WTC11 (cell line): ENCODE data around the gene MESD. TPM values are rescaled to one million over a fixed set of nuclear protein-coding genes. Genes with fewer than 3 reads are reported as not detected.

ENCODE experiments used
- ATAC-seq: fragments of 200-7000 bp; cut with Tn5 transposase; 2 replicates; pipeline ENCODE4 v1.10.0; 2021; ENCODE audit warnings: mild to moderate bottlenecking, moderate library complexity
- CTCF ChIA-PET: fragments of 300-600 bp; sonication (Branson Sonifier 250); formaldehyde crosslinking; loops from one replicate; lab custom pipeline; 2021; ENCODE audit warnings: antibody characterized with exemption; lab: Charles Lee
- POLR2A ChIA-PET: fragments of 350-600 bp; sonication (Branson Sonifier 250); formaldehyde crosslinking; loops from one replicate; lab custom pipeline; 2021; ENCODE audit warnings: antibody characterized with exemption; lab: Charles Lee
- DNase-seq: peaks from one replicate; pipeline ENCODE4 v3.0.0; 2021; ENCODE audit warnings: low spot score
- H3K27ac Mint-ChIP-seq: 2 replicates; pipeline ENCODE4 v1.8.0; 2021; ENCODE audit warnings: mixed read lengths
- H3K27me3 Mint-ChIP-seq: 2 replicates; pipeline ENCODE4 v1.8.0; 2021; ENCODE audit warnings: low read depth, mild to moderate bottlenecking, moderate library complexity, mixed read lengths
- H3K36me3 Mint-ChIP-seq: 2 replicates; pipeline ENCODE4 v1.8.0; 2021; ENCODE audit warnings: mixed read lengths
- H3K4me1 Mint-ChIP-seq: 2 replicates; pipeline ENCODE4 v1.8.0; 2022; ENCODE audit warnings: mixed read lengths
- H3K4me3 Mint-ChIP-seq: 2 replicates; pipeline ENCODE4 v1.8.0; 2021; ENCODE audit warnings: mild to moderate bottlenecking, moderate library complexity, mixed read lengths
- H3K9me3 Mint-ChIP-seq: 2 replicates; pipeline ENCODE4 v1.8.0; 2021; ENCODE audit warnings: mixed read lengths
- E2F1 ChIP-seq: sonication (generic); formaldehyde crosslinking; IDR thresholded peaks from 2 replicates; pipeline ENCODE4 v1.8.0; 2022; ENCODE audit warnings: mild to moderate bottlenecking, missing genetic modification reagents
- ELF4 ChIP-seq: sonication (generic); formaldehyde crosslinking; IDR thresholded peaks from 2 replicates; pipeline ENCODE4 v1.8.1; 2022; ENCODE audit warnings: low read depth, mild to moderate bottlenecking, moderate library complexity, missing genetic modification reagents
- FOXJ3 ChIP-seq: sonication (generic); formaldehyde crosslinking; IDR thresholded peaks from 2 replicates; pipeline ENCODE4 v1.9.0; 2021; ENCODE audit warnings: missing genetic modification reagents, mild to moderate bottlenecking, borderline replicate concordance
- JAZF1 ChIP-seq: fragments of 250-450 bp; sonication (Bioruptor Pico); IDR thresholded peaks from 2 replicates; pipeline ENCODE4 v1.9.0; 2021; ENCODE audit warnings: moderate library complexity, mild to moderate bottlenecking, inconsistent platforms
- JUN ChIP-seq: sonication (generic); formaldehyde crosslinking; IDR thresholded peaks from 2 replicates; pipeline ENCODE4 v1.8.0; 2023; ENCODE audit warnings: mild to moderate bottlenecking, missing genetic modification reagents
- MAX ChIP-seq: sonication (generic); formaldehyde crosslinking; IDR thresholded peaks from 2 replicates; pipeline ENCODE4 v1.8.0; 2022; ENCODE audit warnings: mild to moderate bottlenecking, missing genetic modification reagents
- MYBL2 ChIP-seq: sonication (generic); formaldehyde crosslinking; IDR thresholded peaks from 2 replicates; pipeline ENCODE4 v1.8.1; 2023; ENCODE audit warnings: mild to moderate bottlenecking, moderate library complexity, missing genetic modification reagents
- NFATC4 ChIP-seq: fragments of 250-450 bp; sonication (Bioruptor Pico); IDR thresholded peaks from 2 replicates; pipeline ENCODE4 v1.9.0; 2021; ENCODE audit warnings: mild to moderate bottlenecking
- SMAD4 ChIP-seq: sonication (generic); formaldehyde crosslinking; IDR thresholded peaks from 2 replicates; pipeline ENCODE4 v1.8.0; 2022; ENCODE audit warnings: mild to moderate bottlenecking, missing genetic modification reagents
- TCF7 ChIP-seq: sonication (generic); formaldehyde crosslinking; IDR thresholded peaks from 2 replicates; pipeline ENCODE4 v1.8.0; 2022; ENCODE audit warnings: mild to moderate bottlenecking, low read depth, missing genetic modification reagents, moderate library complexity
- TEAD1 ChIP-seq: sonication (generic); formaldehyde crosslinking; IDR thresholded peaks from 2 replicates; pipeline ENCODE4 v1.8.0; 2022; ENCODE audit warnings: mild to moderate bottlenecking, missing genetic modification reagents
- ZNF232 ChIP-seq: sonication (generic); formaldehyde crosslinking; IDR thresholded peaks from 2 replicates; pipeline ENCODE4 v1.8.0; 2022; ENCODE audit warnings: mild to moderate bottlenecking, missing genetic modification reagents
- ZSCAN18 ChIP-seq: fragments of 250-450 bp; sonication (Bioruptor Pico); IDR thresholded peaks from 2 replicates; pipeline ENCODE4 v2.1.2; 2022; ENCODE audit warnings: mild to moderate bottlenecking, moderate library complexity
- total RNA-seq: library from RNA; stranded (reverse); gene quantifications from 3 replicates; pipeline ENCODE4 v1.2.3, GENCODE V29; 2021
- TF ChIP-seq, protein P1 (sequence below): fragments of 250-450 bp; sonication (Bioruptor Pico); IDR thresholded peaks from 2 replicates; pipeline ENCODE4 v1.8.0; 2021; ENCODE audit warnings: mild to moderate bottlenecking
- TF ChIP-seq, protein P2 (sequence below): sonication (generic); formaldehyde crosslinking; IDR thresholded peaks from 2 replicates; pipeline ENCODE4 v1.8.1; 2023; ENCODE audit warnings: mild to moderate bottlenecking, missing genetic modification reagents, moderate library complexity
- TF ChIP-seq, protein P3 (sequence below): sonication (generic); formaldehyde crosslinking; IDR thresholded peaks from 2 replicates; pipeline ENCODE4 v1.8.0; 2022; ENCODE audit warnings: mild to moderate bottlenecking, missing genetic modification reagents
- TF ChIP-seq, protein P4 (sequence below): fragments of 200-600 bp; IDR thresholded peaks from 2 replicates; pipeline ENCODE4 v1.8.0; 2022; ENCODE audit warnings: antibody characterized with exemption
- TF ChIP-seq, protein P5 (sequence below): fragments of 250-450 bp; sonication (Bioruptor Pico); IDR thresholded peaks from 2 replicates; pipeline ENCODE4 v1.9.0; 2021; ENCODE audit warnings: mild to moderate bottlenecking, borderline replicate concordance

MESD gene
- total RNA-seq, 1 experiment from 2014 or later: 28.3 TPM

DNA sequence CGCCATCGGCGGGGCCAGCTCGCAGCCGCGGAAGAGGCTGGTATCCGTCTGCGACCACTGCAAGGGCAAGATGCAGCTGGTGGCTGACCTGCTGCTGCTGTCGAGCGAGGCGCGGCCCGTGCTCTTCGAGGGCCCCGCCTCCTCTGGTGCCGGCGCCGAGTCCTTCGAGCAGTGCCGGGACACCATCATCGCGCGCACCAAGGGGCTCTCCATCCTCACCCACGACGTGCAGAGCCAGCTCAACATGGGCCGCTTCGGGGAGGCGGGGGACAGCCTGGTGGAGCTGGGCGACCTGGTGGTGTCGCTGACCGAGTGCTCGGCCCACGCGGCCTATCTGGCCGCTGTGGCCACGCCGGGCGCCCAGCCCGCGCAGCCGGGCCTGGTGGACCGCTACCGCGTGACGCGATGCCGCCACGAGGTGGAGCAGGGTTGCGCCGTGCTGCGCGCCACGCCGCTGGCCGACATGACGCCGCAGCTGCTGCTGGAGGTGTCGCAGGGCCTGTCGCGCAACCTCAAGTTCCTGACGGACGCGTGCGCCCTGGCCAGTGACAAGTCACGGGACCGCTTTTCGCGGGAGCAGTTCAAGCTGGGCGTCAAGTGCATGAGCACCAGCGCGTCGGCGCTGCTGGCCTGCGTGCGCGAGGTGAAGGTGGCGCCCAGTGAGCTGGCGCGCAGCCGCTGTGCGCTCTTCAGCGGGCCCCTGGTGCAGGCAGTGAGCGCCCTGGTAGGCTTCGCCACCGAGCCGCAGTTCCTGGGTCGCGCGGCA is 12.9 kb upstream of the MESD start (continued):
- TF ChIP-seq MAX (CRISPR knock-in tag) (peak; percentile 93), ELF4 (CRISPR knock-in tag) (no peak), E2F1 (CRISPR knock-in tag) (no peak), FOXJ3 (CRISPR knock-in tag) (no peak), NFATC4 (CRISPR knock-in tag) (no peak), TEAD1 (CRISPR knock-in tag) (peak; percentile 20; the same call in 1 of the 2 replicates), JUN (CRISPR knock-in tag) (0 out of 2 replicates have a peak, but pooled peaks have one; percentile 58), TCF7 (0 out of 2 replicates have a peak, but pooled peaks have one; percentile 65), ZSCAN18 (CRISPR knock-in tag) (no peak), ZNF232 (CRISPR knock-in tag) (no peak), JAZF1 (no peak)
- TF ChIP-seq, protein P1, sequence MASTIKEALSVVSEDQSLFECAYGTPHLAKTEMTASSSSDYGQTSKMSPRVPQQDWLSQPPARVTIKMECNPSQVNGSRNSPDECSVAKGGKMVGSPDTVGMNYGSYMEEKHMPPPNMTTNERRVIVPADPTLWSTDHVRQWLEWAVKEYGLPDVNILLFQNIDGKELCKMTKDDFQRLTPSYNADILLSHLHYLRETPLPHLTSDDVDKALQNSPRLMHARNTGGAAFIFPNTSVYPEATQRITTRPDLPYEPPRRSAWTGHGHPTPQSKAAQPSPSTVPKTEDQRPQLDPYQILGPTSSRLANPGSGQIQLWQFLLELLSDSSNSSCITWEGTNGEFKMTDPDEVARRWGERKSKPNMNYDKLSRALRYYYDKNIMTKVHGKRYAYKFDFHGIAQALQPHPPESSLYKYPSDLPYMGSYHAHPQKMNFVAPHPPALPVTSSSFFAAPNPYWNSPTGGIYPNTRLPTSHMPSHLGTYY: no peak
- TF ChIP-seq, protein P2, sequence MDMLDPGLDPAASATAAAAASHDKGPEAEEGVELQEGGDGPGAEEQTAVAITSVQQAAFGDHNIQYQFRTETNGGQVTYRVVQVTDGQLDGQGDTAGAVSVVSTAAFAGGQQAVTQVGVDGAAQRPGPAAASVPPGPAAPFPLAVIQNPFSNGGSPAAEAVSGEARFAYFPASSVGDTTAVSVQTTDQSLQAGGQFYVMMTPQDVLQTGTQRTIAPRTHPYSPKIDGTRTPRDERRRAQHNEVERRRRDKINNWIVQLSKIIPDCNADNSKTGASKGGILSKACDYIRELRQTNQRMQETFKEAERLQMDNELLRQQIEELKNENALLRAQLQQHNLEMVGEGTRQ (CRISPR knock-in tag): peak; percentile 46; the same call in 1 of the 2 replicates
- TF ChIP-seq, protein P3, sequence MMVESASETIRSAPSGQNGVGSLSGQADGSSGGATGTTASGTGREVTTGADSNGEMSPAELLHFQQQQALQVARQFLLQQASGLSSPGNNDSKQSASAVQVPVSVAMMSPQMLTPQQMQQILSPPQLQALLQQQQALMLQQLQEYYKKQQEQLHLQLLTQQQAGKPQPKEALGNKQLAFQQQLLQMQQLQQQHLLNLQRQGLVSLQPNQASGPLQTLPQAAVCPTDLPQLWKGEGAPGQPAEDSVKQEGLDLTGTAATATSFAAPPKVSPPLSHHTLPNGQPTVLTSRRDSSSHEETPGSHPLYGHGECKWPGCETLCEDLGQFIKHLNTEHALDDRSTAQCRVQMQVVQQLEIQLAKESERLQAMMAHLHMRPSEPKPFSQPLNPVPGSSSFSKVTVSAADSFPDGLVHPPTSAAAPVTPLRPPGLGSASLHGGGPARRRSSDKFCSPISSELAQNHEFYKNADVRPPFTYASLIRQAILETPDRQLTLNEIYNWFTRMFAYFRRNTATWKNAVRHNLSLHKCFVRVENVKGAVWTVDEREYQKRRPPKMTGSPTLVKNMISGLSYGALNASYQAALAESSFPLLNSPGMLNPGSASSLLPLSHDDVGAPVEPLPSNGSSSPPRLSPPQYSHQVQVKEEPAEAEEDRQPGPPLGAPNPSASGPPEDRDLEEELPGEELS (CRISPR knock-in tag): peak; percentile 13; the same call in 1 of the 2 replicates
- TF ChIP-seq, protein P4, sequence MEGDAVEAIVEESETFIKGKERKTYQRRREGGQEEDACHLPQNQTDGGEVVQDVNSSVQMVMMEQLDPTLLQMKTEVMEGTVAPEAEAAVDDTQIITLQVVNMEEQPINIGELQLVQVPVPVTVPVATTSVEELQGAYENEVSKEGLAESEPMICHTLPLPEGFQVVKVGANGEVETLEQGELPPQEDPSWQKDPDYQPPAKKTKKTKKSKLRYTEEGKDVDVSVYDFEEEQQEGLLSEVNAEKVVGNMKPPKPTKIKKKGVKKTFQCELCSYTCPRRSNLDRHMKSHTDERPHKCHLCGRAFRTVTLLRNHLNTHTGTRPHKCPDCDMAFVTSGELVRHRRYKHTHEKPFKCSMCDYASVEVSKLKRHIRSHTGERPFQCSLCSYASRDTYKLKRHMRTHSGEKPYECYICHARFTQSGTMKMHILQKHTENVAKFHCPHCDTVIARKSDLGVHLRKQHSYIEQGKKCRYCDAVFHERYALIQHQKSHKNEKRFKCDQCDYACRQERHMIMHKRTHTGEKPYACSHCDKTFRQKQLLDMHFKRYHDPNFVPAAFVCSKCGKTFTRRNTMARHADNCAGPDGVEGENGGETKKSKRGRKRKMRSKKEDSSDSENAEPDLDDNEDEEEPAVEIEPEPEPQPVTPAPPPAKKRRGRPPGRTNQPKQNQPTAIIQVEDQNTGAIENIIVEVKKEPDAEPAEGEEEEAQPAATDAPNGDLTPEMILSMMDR: no peak

DNA sequence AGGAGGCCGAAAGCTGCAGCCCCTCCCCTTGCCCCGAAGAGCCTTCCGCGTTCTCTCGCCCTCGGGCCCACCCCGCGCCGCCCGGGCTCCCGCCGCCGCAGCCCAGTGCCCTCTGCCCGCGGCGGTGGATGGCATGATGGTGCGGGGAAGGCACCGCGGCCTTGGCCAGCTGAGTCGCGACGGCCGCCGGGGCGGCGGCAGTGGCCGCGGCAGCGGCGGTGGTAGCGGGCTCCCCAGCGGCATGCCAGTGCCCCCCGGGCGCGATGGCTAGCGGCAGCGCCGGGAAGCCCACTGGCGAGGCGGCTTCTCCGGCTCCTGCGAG is 12.4 kb upstream of the MESD start:
- POLR2A ChIA-PET: interaction anchor here (1.4 kb wide), 1 partner anchor 14 kb away, joined by 4 read pairs; no protein-coding TSS in a partner anchor
- no peak for DNase-seq
- peaks cover 4% of the 10 kb centered on the region; the same call in 1 of the 2 replicates for H3K36me3 Mint-ChIP-seq
- CTCF ChIA-PET: interaction anchor here (0.9 to 3.1 kb wide), 7 partner anchors 23 to 264 kb away, joined by 3 to 37 read pairs (median 3); partner anchors contain the start of gene CEMIP
- no peaks in the 10 kb centered on the region for H3K9me3 Mint-ChIP-seq
- H3K4me1 Mint-ChIP-seq: peaks cover 13% of the 10 kb centered on the region
- peak overlapping the region; percentile 56 for H3K4me3 Mint-ChIP-seq
- no peak overlapping the region for H3K27ac Mint-ChIP-seq
- H3K27me3 Mint-ChIP-seq: peaks cover 10% of the 10 kb centered on the region
- peak; percentile 13 for ATAC-seq
- TF ChIP-seq MYBL2 (CRISPR knock-in tag) (no peak), SMAD4 (no peak), E2F1 (CRISPR knock-in tag) (no peak)
- TF ChIP-seq, protein P2 (CRISPR knock-in tag): no peak
- TF ChIP-seq, protein P5, sequence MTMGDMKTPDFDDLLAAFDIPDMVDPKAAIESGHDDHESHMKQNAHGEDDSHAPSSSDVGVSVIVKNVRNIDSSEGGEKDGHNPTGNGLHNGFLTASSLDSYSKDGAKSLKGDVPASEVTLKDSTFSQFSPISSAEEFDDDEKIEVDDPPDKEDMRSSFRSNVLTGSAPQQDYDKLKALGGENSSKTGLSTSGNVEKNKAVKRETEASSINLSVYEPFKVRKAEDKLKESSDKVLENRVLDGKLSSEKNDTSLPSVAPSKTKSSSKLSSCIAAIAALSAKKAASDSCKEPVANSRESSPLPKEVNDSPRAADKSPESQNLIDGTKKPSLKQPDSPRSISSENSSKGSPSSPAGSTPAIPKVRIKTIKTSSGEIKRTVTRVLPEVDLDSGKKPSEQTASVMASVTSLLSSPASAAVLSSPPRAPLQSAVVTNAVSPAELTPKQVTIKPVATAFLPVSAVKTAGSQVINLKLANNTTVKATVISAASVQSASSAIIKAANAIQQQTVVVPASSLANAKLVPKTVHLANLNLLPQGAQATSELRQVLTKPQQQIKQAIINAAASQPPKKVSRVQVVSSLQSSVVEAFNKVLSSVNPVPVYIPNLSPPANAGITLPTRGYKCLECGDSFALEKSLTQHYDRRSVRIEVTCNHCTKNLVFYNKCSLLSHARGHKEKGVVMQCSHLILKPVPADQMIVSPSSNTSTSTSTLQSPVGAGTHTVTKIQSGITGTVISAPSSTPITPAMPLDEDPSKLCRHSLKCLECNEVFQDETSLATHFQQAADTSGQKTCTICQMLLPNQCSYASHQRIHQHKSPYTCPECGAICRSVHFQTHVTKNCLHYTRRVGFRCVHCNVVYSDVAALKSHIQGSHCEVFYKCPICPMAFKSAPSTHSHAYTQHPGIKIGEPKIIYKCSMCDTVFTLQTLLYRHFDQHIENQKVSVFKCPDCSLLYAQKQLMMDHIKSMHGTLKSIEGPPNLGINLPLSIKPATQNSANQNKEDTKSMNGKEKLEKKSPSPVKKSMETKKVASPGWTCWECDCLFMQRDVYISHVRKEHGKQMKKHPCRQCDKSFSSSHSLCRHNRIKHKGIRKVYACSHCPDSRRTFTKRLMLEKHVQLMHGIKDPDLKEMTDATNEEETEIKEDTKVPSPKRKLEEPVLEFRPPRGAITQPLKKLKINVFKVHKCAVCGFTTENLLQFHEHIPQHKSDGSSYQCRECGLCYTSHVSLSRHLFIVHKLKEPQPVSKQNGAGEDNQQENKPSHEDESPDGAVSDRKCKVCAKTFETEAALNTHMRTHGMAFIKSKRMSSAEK (CRISPR knock-in tag): no peak
